Measurements from ENCODE around the gene SOWAHA. TPM values are rescaled to one million over a fixed set of nuclear protein-coding genes. Genes with fewer than 3 reads are reported as not detected.

Gene SOWAHA
- total RNA-seq, 1 donor from 2014 or later = not detected

- H3K9me3 Mint-ChIP-seq = peaks cover 2% of the 10 kb centered on the region
- no peak overlapping the region for H3K4me3 Mint-ChIP-seq
- H3K36me3 Mint-ChIP-seq (ENCODE audit: low read depth) = no peaks in the 10 kb centered on the region
- CTCF ChIA-PET = interaction anchor here (2.0 kb wide), 1 partner anchor 51 kb away, joined by 4 read pairs; no protein-coding TSS in a partner anchor
- H3K27ac Mint-ChIP-seq = no peak overlapping the region
- no peak for TF ChIP-seq CTCF (IDR thresholded peaks at IDR 0.05)
- DNase-seq (no peak), ATAC-seq (ENCODE audit: low read depth) (no peak)
- peaks cover 14% of the 10 kb centered on the region for H3K4me1 Mint-ChIP-seq
- peaks cover 11% of the 10 kb centered on the region for H3K27me3 Mint-ChIP-seq
- POLR2A ChIA-PET = no interaction called here
- intact Hi-C loops (cut with micrococcal nuclease) = no loop called here
Measured at GRCh38 chr5:132832612-132833011, 19.5 kb downstream of the SOWAHA start.

GRCh38 chr5:132834057-132834456 lies 21.0 kb downstream of the SOWAHA start:
- ATAC-seq (ENCODE audit: low read depth) (no peak), DNase-seq (no peak)
- H3K9me3 Mint-ChIP-seq = peaks cover 2% of the 10 kb centered on the region
- intact Hi-C loops (cut with micrococcal nuclease) = no loop called here
- TF ChIP-seq CTCF (IDR thresholded peaks at IDR 0.05) = no peak
- H3K27me3 Mint-ChIP-seq = peaks cover 3% of the 10 kb centered on the region
- peaks cover 13% of the 10 kb centered on the region for H3K4me1 Mint-ChIP-seq
- no peak overlapping the region for H3K27ac Mint-ChIP-seq
- ChIA-PET CTCF (interaction anchor here (0.6 to 2.5 kb wide), 3 partner anchors 13 to 284 kb away, joined by 3 to 9 read pairs (median 4); no protein-coding TSS in a partner anchor), POLR2A (no interaction called here)
- H3K4me3 Mint-ChIP-seq = no peak overlapping the region
- no peaks in the 10 kb centered on the region for H3K36me3 Mint-ChIP-seq (ENCODE audit: low read depth)

- Mint-ChIP-seq H3K27ac (no peak overlapping the region), H3K4me3 (no peak overlapping the region), H3K4me1 (no peaks in the 10 kb centered on the region), H3K36me3 (ENCODE audit: low read depth) (no peaks in the 10 kb centered on the region), H3K9me3 (peaks cover 2% of the 10 kb centered on the region), H3K27me3 (no peaks in the 10 kb centered on the region)
- ATAC-seq (ENCODE audit: low read depth) = no peak
- no peak for DNase-seq
- no peak for TF ChIP-seq CTCF (IDR thresholded peaks at IDR 0.05)
- intact Hi-C loops (cut with micrococcal nuclease) = no loop called here
- POLR2A ChIA-PET = no interaction called here
- CTCF ChIA-PET = no interaction called here
Measured at GRCh38 chr5:132836852-132837251, 23.8 kb downstream of the SOWAHA start.

GRCh38 chr5:132837868-132838267 lies 24.8 kb downstream of the SOWAHA start:
- CTCF ChIA-PET = no interaction called here
- no peak for DNase-seq
- POLR2A ChIA-PET = no interaction called here
- ATAC-seq (ENCODE audit: low read depth) = no peak
- Mint-ChIP-seq H3K4me1 (no peaks in the 10 kb centered on the region), H3K36me3 (ENCODE audit: low read depth) (no peaks in the 10 kb centered on the region), H3K27ac (no peak overlapping the region), H3K9me3 (peaks cover 2% of the 10 kb centered on the region), H3K4me3 (no peak overlapping the region), H3K27me3 (no peaks in the 10 kb centered on the region)
- TF ChIP-seq CTCF (IDR thresholded peaks at IDR 0.05) = no peak
- intact Hi-C loops (cut with micrococcal nuclease) = no loop called here

- ATAC-seq (ENCODE audit: low read depth) (no peak), DNase-seq (no peak)
- no peaks in the 10 kb centered on the region for H3K36me3 Mint-ChIP-seq (ENCODE audit: low read depth)
- CTCF ChIA-PET = no interaction called here
- no peak overlapping the region for H3K4me3 Mint-ChIP-seq
- POLR2A ChIA-PET = no interaction called here
- H3K27me3 Mint-ChIP-seq = no peaks in the 10 kb centered on the region
- peaks cover 2% of the 10 kb centered on the region for H3K9me3 Mint-ChIP-seq
- TF ChIP-seq CTCF (IDR thresholded peaks at IDR 0.05) = no peak
- no peak overlapping the region for H3K27ac Mint-ChIP-seq
- intact Hi-C loops (cut with micrococcal nuclease) = no loop called here
- no peaks in the 10 kb centered on the region for H3K4me1 Mint-ChIP-seq
Measured at GRCh38 chr5:132838516-132839282, 25.6 kb downstream of the SOWAHA start.
